ENCODE results near the gene SRP9. TPM values are rescaled to one million over a fixed set of nuclear protein-coding genes. Genes with fewer than 3 reads are reported as not detected.

Gene SRP9
- total RNA-seq, 1 donor from 2014 or later: 1,104 TPM

GRCh38 chr1:225819346-225820192, 41.9 kb downstream of the SRP9 start:
- Mint-ChIP-seq H3K27ac (peak overlapping the region; percentile 29), H3K9me3 (no peaks in the 10 kb centered on the region), H3K27me3 (ENCODE audit: insufficient read depth, low read depth) (no peaks in the 10 kb centered on the region), H3K36me3 (no peaks in the 10 kb centered on the region), H3K4me3 (no peak overlapping the region), H3K4me1 (peaks cover 33% of the 10 kb centered on the region)
- H3F3A ChIP-seq (ENCODE audit: low read depth): no peaks in the 10 kb centered on the region
- H3K79me2 ChIP-seq (ENCODE audit: low read depth): no peaks in the 10 kb centered on the region
- H3K27me3 ChIP-seq: no peaks in the 10 kb centered on the region
- DNase-seq (ENCODE audit: low spot score): no peak
- peaks cover 35% of the 10 kb centered on the region for H3K4me1 ChIP-seq
- H3K4me3 ChIP-seq: no peak overlapping the region
- no peaks in the 10 kb centered on the region for H3K9me3 ChIP-seq (ENCODE audit: low read depth)
- H3K36me3 ChIP-seq: no peaks in the 10 kb centered on the region
- H4K20me1 ChIP-seq (ENCODE audit: low read depth): peaks cover 9% of the 10 kb centered on the region
- no peak overlapping the region for H3K9ac ChIP-seq
- no peak overlapping the region for H3K4me2 ChIP-seq
- no peak overlapping the region for H2AFZ ChIP-seq (replicated peaks)
- no peak overlapping the region for H3K27ac ChIP-seq
- no peak for TF ChIP-seq CTCF (IDR thresholded peaks at IDR 0.05)
- TF ChIP-seq EZH2phosphoT487 (IDR thresholded peaks at IDR 0.05): no peak
- no peak for TF ChIP-seq EZH2 (IDR thresholded peaks at IDR 0.05)

- no peak overlapping the region for H3K4me3 Mint-ChIP-seq
- peaks cover 41% of the 10 kb centered on the region for H3K4me1 Mint-ChIP-seq
- Histone ChIP-seq H3K4me1 (peaks cover 43% of the 10 kb centered on the region), H3K4me2 (no peak overlapping the region), H4K20me1 (ENCODE audit: low read depth) (peaks cover 19% of the 10 kb centered on the region), H3K9me3 (ENCODE audit: low read depth) (no peaks in the 10 kb centered on the region), H3F3A (ENCODE audit: low read depth) (peaks cover 7% of the 10 kb centered on the region), H3K27me3 (no peaks in the 10 kb centered on the region), H3K36me3 (no peaks in the 10 kb centered on the region), H3K4me3 (no peak overlapping the region), H3K9ac (no peak overlapping the region), H2AFZ (replicated peaks) (no peak overlapping the region), H3K79me2 (ENCODE audit: low read depth) (no peaks in the 10 kb centered on the region), H3K27ac (no peak overlapping the region)
- TF ChIP-seq EZH2 (IDR thresholded peaks at IDR 0.05) (no peak), EZH2phosphoT487 (IDR thresholded peaks at IDR 0.05) (no peak)
- no peaks in the 10 kb centered on the region for H3K36me3 Mint-ChIP-seq
- H3K27ac Mint-ChIP-seq: no peak overlapping the region
- no peak for DNase-seq (ENCODE audit: low spot score)
- H3K27me3 Mint-ChIP-seq (ENCODE audit: insufficient read depth, low read depth): no peaks in the 10 kb centered on the region
- no peaks in the 10 kb centered on the region for H3K9me3 Mint-ChIP-seq
These were observed 43.0 kb downstream of the SRP9 start for GRCh38 chr1:225820522-225821120.

- no peak for TF ChIP-seq EZH2phosphoT487 (IDR thresholded peaks at IDR 0.05)
- no peak for TF ChIP-seq EZH2 (IDR thresholded peaks at IDR 0.05)
- no peak for TF ChIP-seq CTCF (IDR thresholded peaks at IDR 0.05)
- Histone ChIP-seq H3F3A (ENCODE audit: low read depth) (peaks cover 10% of the 10 kb centered on the region), H3K27ac (no peak overlapping the region), H3K4me3 (no peak overlapping the region), H3K4me2 (no peak overlapping the region), H3K9ac (no peak overlapping the region), H3K79me2 (ENCODE audit: low read depth) (no peaks in the 10 kb centered on the region), H3K4me1 (peaks cover 27% of the 10 kb centered on the region), H2AFZ (replicated peaks) (no peak overlapping the region), H3K36me3 (no peaks in the 10 kb centered on the region), H3K9me3 (ENCODE audit: low read depth) (no peaks in the 10 kb centered on the region), H3K27me3 (no peaks in the 10 kb centered on the region), H4K20me1 (ENCODE audit: low read depth) (peaks cover 23% of the 10 kb centered on the region)
- H3K36me3 Mint-ChIP-seq: no peaks in the 10 kb centered on the region
- no peak for DNase-seq (ENCODE audit: low spot score)
- H3K9me3 Mint-ChIP-seq: no peaks in the 10 kb centered on the region
- peaks cover 45% of the 10 kb centered on the region for H3K4me1 Mint-ChIP-seq
- H3K27me3 Mint-ChIP-seq (ENCODE audit: insufficient read depth, low read depth): peaks cover 2% of the 10 kb centered on the region
- H3K4me3 Mint-ChIP-seq: no peak overlapping the region
- H3K27ac Mint-ChIP-seq: no peak overlapping the region
These were observed 45.2 kb downstream of the SRP9 start for GRCh38 chr1:225822655-225823403.
